Measurements from ENCODE around the gene ATP5F1D. TPM values are rescaled to one million over a fixed set of nuclear protein-coding genes. Genes with fewer than 3 reads are reported as not detected.
A peak's percentile ranks its signal among the peaks of the same experiment; 100 is the strongest.

ATP5F1D gene
- total RNA-seq, 1 donor from 2014 or later = 116 TPM

- TF ChIP-seq, protein P1, sequence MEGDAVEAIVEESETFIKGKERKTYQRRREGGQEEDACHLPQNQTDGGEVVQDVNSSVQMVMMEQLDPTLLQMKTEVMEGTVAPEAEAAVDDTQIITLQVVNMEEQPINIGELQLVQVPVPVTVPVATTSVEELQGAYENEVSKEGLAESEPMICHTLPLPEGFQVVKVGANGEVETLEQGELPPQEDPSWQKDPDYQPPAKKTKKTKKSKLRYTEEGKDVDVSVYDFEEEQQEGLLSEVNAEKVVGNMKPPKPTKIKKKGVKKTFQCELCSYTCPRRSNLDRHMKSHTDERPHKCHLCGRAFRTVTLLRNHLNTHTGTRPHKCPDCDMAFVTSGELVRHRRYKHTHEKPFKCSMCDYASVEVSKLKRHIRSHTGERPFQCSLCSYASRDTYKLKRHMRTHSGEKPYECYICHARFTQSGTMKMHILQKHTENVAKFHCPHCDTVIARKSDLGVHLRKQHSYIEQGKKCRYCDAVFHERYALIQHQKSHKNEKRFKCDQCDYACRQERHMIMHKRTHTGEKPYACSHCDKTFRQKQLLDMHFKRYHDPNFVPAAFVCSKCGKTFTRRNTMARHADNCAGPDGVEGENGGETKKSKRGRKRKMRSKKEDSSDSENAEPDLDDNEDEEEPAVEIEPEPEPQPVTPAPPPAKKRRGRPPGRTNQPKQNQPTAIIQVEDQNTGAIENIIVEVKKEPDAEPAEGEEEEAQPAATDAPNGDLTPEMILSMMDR (IDR thresholded peaks at IDR 0.05) = no peak
- DNase-seq (peak; percentile 97), ATAC-seq (peak; percentile 89 to 92)
- peak within 1 kb of the TSS; percentile 69 for H3K4me3 ChIP-seq
- peaks cover 69% of the 10 kb centered on the region for H3K4me1 ChIP-seq
- no peaks in the 10 kb centered on the region for H3K9me3 ChIP-seq
- peaks cover 68% of the 10 kb centered on the region for H3K36me3 ChIP-seq
- intact Hi-C loops (cut with DNase I) = no loop called here
- H3K27ac ChIP-seq = peak within 1 kb of the TSS; percentile 98
- no peaks in the 10 kb centered on the region for H3K27me3 ChIP-seq (ENCODE audit: low read depth)
These were observed 33.9 kb downstream of the ATP5F1D start, which contains the start of gene FAM174C for GRCh38 chr19:1275260-1275975. TSS of gene FAM174C (plus strand) at chr19:1275530. CDS start at chr19:1275550, 20 bp downstream.

GRCh38 chr19:1275976-1276627 is 34.6 kb downstream of the ATP5F1D start:
- peak overlapping the region; percentile 69 for H3K4me3 ChIP-seq
- TF ChIP-seq, protein P1 (IDR thresholded peaks at IDR 0.05) = no peak
- intact Hi-C loops (cut with DNase I) = no loop called here
- H3K27me3 ChIP-seq (ENCODE audit: low read depth) = no peaks in the 10 kb centered on the region
- DNase-seq (no peak), ATAC-seq (peak in 1 of 2 donors; percentile 0)
- peaks cover 61% of the 10 kb centered on the region for H3K36me3 ChIP-seq
- no peaks in the 10 kb centered on the region for H3K9me3 ChIP-seq
- H3K4me1 ChIP-seq = peaks cover 62% of the 10 kb centered on the region
- peak overlapping the region; percentile 98 for H3K27ac ChIP-seq

GRCh38 chr19:1276628-1277022 is 35.1 kb downstream of the ATP5F1D start:
- H3K4me1 ChIP-seq = peaks cover 57% of the 10 kb centered on the region
- H3K4me3 ChIP-seq = peak overlapping the region; percentile 69
- DNase-seq = no peak
- ATAC-seq = no peak
- peaks cover 56% of the 10 kb centered on the region for H3K36me3 ChIP-seq
- intact Hi-C loops (cut with DNase I) = no loop called here
- H3K27me3 ChIP-seq (ENCODE audit: low read depth) = no peaks in the 10 kb centered on the region
- TF ChIP-seq, protein P1 (IDR thresholded peaks at IDR 0.05) = no peak
- no peaks in the 10 kb centered on the region for H3K9me3 ChIP-seq
- peak overlapping the region; percentile 98 for H3K27ac ChIP-seq

DNA sequence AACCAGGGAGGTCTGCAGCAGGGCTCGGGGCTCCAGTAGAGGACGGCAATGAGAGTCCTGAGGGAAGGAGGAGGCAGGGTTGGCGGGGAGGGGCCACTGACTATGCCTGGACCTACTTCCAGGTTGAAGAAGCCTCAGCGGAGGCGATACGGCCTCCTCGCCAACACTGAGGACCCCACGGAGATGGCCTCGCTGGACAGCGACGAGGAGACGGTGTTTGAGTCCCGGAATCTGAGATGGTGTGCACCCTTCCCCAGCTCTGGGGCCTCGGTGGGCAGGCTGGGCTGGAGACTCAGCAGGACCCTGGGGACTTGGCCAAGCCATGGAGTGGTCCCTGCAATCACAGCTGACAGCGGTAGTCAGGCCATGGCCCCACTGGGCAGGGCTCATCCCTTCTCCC is 35.5 kb downstream of the ATP5F1D start:
- Histone ChIP-seq H3K27ac (no peak overlapping the region), H3K4me3 (no peak overlapping the region), H3K27me3 (ENCODE audit: low read depth) (no peaks in the 10 kb centered on the region), H3K36me3 (peaks cover 52% of the 10 kb centered on the region), H3K4me1 (peaks cover 53% of the 10 kb centered on the region), H3K9me3 (no peaks in the 10 kb centered on the region)
- DNase-seq = no peak
- ATAC-seq = no peak
- intact Hi-C loops (cut with DNase I) = no loop called here
- TF ChIP-seq, protein P1 (IDR thresholded peaks at IDR 0.05) = no peak

DNA sequence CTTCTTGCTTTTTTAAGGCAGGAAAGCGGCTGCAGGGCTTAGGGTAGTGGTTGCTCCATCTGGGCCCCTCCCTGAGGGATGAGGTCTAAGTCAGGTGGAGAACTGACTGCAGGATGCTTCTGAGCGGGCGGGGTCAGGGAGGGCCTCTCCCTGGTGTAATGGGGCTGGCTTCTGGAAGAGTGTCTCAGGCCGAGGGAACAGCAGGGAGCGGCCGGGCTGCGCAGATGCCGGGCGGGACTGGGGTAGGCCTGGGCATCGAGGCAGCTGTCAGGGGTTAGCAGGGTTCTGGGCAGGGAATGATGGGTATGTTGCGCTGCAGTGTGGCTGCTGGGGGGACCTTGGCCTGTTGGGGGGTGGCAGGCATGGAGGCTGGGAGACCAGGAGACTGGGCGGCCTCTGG is 36.5 kb downstream of the ATP5F1D start:
- intact Hi-C loops (cut with DNase I) = no loop called here
- Histone ChIP-seq H3K4me1 (peaks cover 42% of the 10 kb centered on the region), H3K9me3 (no peaks in the 10 kb centered on the region), H3K27me3 (ENCODE audit: low read depth) (peaks cover 5% of the 10 kb centered on the region), H3K4me3 (no peak overlapping the region), H3K27ac (no peak overlapping the region), H3K36me3 (peaks cover 42% of the 10 kb centered on the region)
- DNase-seq (no peak), ATAC-seq (no peak)
- TF ChIP-seq, protein P1 (IDR thresholded peaks at IDR 0.05) = no peak

Data from lower lobe of right lung (tissue), 2 donors.